HepG2 (cell line): ENCODE data around the gene DHX8.

Source experiments
- KDM3A ChIP-seq: IDR thresholded peaks from 2 replicates; pipeline ENCODE4 v1.6.1; 2018; ENCODE audit warnings: low read depth, missing compliant biosample characterization
- MYC ChIP-seq: sonication (generic); formaldehyde crosslinking; IDR thresholded peaks from 2 replicates; pipeline ENCODE4 v1.9.0; 2021; ENCODE audit warnings: missing genetic modification reagents, borderline replicate concordance
- ZEB1 ChIP-seq: IDR thresholded peaks from 2 replicates; pipeline ENCODE4 v1.6.1; 2012; ENCODE audit warnings: mild to moderate bottlenecking, low read depth, inconsistent platforms; ENCODE audit not compliant: insufficient replicate concordance
- ZNF577 ChIP-seq: sonication (generic); formaldehyde crosslinking; IDR thresholded peaks from 2 replicates; pipeline ENCODE4 v1.4.0; 2020; ENCODE audit warnings: mild to moderate bottlenecking, low read depth, missing genetic modification reagents, borderline replicate concordance
- ZNF646 ChIP-seq: sonication (generic); formaldehyde crosslinking; IDR thresholded peaks from 2 replicates; pipeline ENCODE4 v1.9.0; 2021; ENCODE audit warnings: mild to moderate bottlenecking, missing genetic modification reagents

- TF ChIP-seq ZNF646 (CRISPR knock-in tag) (no peak), KDM3A (CRISPR knock-in tag) (no peak), MYC (CRISPR knock-in tag) (no peak), ZEB1 (no peak), ZNF577 (CRISPR knock-in tag) (no peak)
Observed at GRCh38 chr17:43456029-43456428, 27.7 kb upstream of the DHX8 start.
